ENCODE results near the gene USP37.

GRCh38 chr2:218547511-218547910 lies 20.6 kb downstream of the USP37 start:
- TF ChIP-seq CTCF (IDR thresholded peaks at IDR 0.05): no peak
- no peak for TF ChIP-seq POLR2A (IDR thresholded peaks at IDR 0.05)

Measured in heart left ventricle (tissue), 13 donors.